A549 (cell line): ENCODE data around the gene DDN.

ENCODE experiments used
- CEBPB ChIP-seq, 2 experiments: fragments of >200 bp in 1 of 2; sonication (Bioruptor Twin) in 1 of 2; formaldehyde crosslinking in 1 of 2; IDR thresholded peaks; 2 replicates each; pipeline ENCODE4 v1.6.1; 2012 to 2016
- GATA3 ChIP-seq: IDR thresholded peaks from 2 replicates; pipeline ENCODE4 v1.6.1; 2012; ENCODE audit warnings: borderline replicate concordance
- JUN ChIP-seq, 2 experiments: fragments of >200 bp; sonication (Bioruptor Twin); formaldehyde crosslinking; IDR thresholded peaks; 2 replicates in 1 of 2; 3 replicates in 1 of 2; pipeline ENCODE4 v1.6.1; 2016 to 2017
- PHF8 ChIP-seq: fragments of 200-600 bp; sonication (generic); IDR thresholded peaks from 2 replicates; pipeline ENCODE4 v1.6.1; 2016; ENCODE audit warnings: low read depth, mild to moderate bottlenecking, antibody characterized with exemption, moderate library complexity, borderline replicate concordance
- TF ChIP-seq, protein P1 (sequence below): fragments of >200 bp; sonication (Bioruptor Twin); formaldehyde crosslinking; IDR thresholded peaks from 3 replicates; pipeline ENCODE4 v1.5.1; 2016

DNA sequence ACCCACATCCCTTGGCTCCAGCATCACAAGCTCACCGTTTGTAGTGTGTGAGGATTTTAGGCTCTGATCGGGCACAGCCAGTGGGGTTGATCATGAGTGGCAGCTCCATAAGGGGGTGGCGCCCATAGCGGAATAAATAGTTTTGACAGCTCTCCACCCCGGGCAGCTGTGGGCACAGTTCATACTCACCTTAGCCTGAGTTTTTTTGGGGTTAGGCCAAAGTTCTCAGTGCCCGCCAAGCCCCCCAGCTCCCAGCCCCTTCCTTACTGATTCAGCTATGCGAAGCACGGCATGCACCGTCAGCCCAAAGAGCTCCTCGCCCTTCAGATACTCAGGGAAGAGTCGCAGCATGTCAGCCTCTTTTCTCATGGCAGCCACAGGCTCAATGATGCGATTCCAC lies 25.4 kb upstream of the DDN start:
- TF ChIP-seq, protein P1, sequence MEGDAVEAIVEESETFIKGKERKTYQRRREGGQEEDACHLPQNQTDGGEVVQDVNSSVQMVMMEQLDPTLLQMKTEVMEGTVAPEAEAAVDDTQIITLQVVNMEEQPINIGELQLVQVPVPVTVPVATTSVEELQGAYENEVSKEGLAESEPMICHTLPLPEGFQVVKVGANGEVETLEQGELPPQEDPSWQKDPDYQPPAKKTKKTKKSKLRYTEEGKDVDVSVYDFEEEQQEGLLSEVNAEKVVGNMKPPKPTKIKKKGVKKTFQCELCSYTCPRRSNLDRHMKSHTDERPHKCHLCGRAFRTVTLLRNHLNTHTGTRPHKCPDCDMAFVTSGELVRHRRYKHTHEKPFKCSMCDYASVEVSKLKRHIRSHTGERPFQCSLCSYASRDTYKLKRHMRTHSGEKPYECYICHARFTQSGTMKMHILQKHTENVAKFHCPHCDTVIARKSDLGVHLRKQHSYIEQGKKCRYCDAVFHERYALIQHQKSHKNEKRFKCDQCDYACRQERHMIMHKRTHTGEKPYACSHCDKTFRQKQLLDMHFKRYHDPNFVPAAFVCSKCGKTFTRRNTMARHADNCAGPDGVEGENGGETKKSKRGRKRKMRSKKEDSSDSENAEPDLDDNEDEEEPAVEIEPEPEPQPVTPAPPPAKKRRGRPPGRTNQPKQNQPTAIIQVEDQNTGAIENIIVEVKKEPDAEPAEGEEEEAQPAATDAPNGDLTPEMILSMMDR: no peak
- no peak for TF ChIP-seq PHF8
- TF ChIP-seq GATA3: no peak
- TF ChIP-seq JUN (IDR thresholded peaks at IDR 0.05): no peak
- no peak for TF ChIP-seq CEBPB (IDR thresholded peaks at IDR 0.05)
